ENCODE data around the gene RBM6. TPM values are rescaled to one million over a fixed set of nuclear protein-coding genes. Genes with fewer than 3 reads are reported as not detected.

RBM6 gene
- total and polyA plus RNA-seq, 2 of the 4 experiments (the other 2 are of a cell fraction): 38.5 to 64.6 TPM

DNA sequence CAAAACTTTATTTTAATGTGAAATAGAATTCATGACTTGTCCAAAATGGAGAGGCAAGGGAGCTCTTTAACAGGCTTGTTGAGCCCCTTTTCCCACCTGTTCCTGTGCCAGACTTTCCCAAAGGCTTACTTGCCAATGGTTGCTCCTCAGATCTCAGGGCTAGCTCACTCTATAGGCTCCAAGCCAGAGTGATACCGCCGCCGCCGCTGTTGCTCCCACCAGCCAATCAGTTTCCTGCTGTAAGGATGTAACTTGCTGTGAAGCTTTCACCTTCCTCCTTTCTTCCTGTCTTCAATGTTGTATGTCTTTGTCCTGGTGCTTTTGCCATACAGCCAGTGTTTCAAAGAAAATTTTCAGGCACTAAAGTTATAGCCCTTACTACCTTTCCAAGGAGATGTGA, 107.5 kb downstream of the RBM6 start:
- CTCF ChIA-PET: no interaction called here
- no peak overlapping the region for H3K9ac ChIP-seq (ENCODE audit: low read depth, low read length)
- POLR2A ChIA-PET (ENCODE audit: unreplicated experiment): no interaction called here

More for the DNA sequence above, 107.5 kb downstream of the RBM6 start:
- TF ChIP-seq, protein P1, sequence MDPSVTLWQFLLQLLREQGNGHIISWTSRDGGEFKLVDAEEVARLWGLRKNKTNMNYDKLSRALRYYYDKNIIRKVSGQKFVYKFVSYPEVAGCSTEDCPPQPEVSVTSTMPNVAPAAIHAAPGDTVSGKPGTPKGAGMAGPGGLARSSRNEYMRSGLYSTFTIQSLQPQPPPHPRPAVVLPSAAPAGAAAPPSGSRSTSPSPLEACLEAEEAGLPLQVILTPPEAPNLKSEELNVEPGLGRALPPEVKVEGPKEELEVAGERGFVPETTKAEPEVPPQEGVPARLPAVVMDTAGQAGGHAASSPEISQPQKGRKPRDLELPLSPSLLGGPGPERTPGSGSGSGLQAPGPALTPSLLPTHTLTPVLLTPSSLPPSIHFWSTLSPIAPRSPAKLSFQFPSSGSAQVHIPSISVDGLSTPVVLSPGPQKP (IDR thresholded peaks at IDR 0.05; ENCODE audit: borderline replicate concordance, low read depth, low read length): no peak
- TF ChIP-seq RAD21 (IDR thresholded peaks at IDR 0.05; ENCODE audit: low read length) (no peak), CEBPB (IDR thresholded peaks at IDR 0.05; ENCODE audit: low read depth, low read length) (no peak), RFX5 (IDR thresholded peaks at IDR 0.05; ENCODE audit: low read depth, low read length) (no peak)
- H3K27ac ChIP-seq (ENCODE audit: insufficient read depth, low read length): no peak overlapping the region
- no peaks in the 10 kb centered on the region for H4K20me1 ChIP-seq (ENCODE audit: insufficient read depth, low read length)
- H4K5ac ChIP-seq (ENCODE audit: low read depth, low read length): no peak overlapping the region
- H3K27me3 ChIP-seq (ENCODE audit: control insufficient read depth, insufficient read depth, low read length): no peaks in the 10 kb centered on the region
- no peak overlapping the region for H2BK20ac ChIP-seq (ENCODE audit: low read depth, low read length)
- no peak overlapping the region for H2BK5ac ChIP-seq (ENCODE audit: low read depth, low read length, poor library complexity, severe bottlenecking)
- no peak overlapping the region for H3K18ac ChIP-seq (ENCODE audit: low read depth, low read length)
- H3K14ac ChIP-seq (replicated peaks; ENCODE audit: low read depth, low read length): no peak overlapping the region
- in situ Hi-C loops (cut with MboI; ENCODE audit: low sequenced_read_pairs): no loop called here
- H2AK9ac ChIP-seq (replicated peaks; ENCODE audit: low read depth, low read length, poor library complexity): no peak overlapping the region
- peaks cover 24 to 45% of the 10 kb centered on the region in 2 experiments; a peak in 3 of 4 replicates for H3K79me1 ChIP-seq (ENCODE audit: low read depth in 1 of 2, low read length in 2 of 2)
- H2AFZ ChIP-seq (replicated peaks; ENCODE audit: low read length, poor library complexity): no peak overlapping the region
- peaks cover 14% of the 10 kb centered on the region for H3K36me3 ChIP-seq (ENCODE audit: control insufficient read depth, insufficient read depth, low read length)
- H2AK5ac ChIP-seq (ENCODE audit: low read depth, low read length): no peak overlapping the region
- H3K23ac ChIP-seq (ENCODE audit: low read depth, low read length): no peak overlapping the region
- no peak for ATAC-seq (ENCODE audit: low read depth)
- no peak overlapping the region for H2BK15ac ChIP-seq (ENCODE audit: low read depth, low read length)
- intact Hi-C loops (cut with micrococcal nuclease): no loop called here
- no peak overlapping the region for H2BK120ac ChIP-seq (ENCODE audit: low read depth, low read length)
- dilution Hi-C loops (cut with HindIII; ENCODE audit: low sequenced_read_pairs, unreplicated experiment): no loop called here
- no TSS peak for BruUV-seq (replicated peaks)
- H3K4me2 ChIP-seq (ENCODE audit: low read depth, low read length): no peak overlapping the region
- peaks cover 4% of the 10 kb centered on the region; the same call in 1 of the 2 replicates for H3K9me1 ChIP-seq (ENCODE audit: insufficient read depth, low read length)
- H4K91ac ChIP-seq (ENCODE audit: insufficient read depth, low read depth, low read length): no peak overlapping the region
- no peak overlapping the region for H3K56ac ChIP-seq (ENCODE audit: extremely low read depth, insufficient read depth, low read length)
- no peaks in the 10 kb centered on the region for H3K9me3 ChIP-seq (ENCODE audit: control insufficient read depth, insufficient read depth, low read length)
- no CpG with 5 or more reads among the region's 4 CpGs for WGBS, 2 experiments (ENCODE audit: extremely low coverage in 2 of 2, insufficient read length in 1 of 2)
- peaks cover 7% of the 10 kb centered on the region for H3K4me1 ChIP-seq (ENCODE audit: control insufficient read depth, insufficient read depth, low read length)
- H3K4ac ChIP-seq (ENCODE audit: low read depth, low read length): no peak overlapping the region
- H4K8ac ChIP-seq (ENCODE audit: low read depth in 2 of 2, low read length in 2 of 2): no peak overlapping the region
- no peak for DNase-seq
- no peak overlapping the region for H3K4me3 ChIP-seq (ENCODE audit: insufficient read depth, low read depth, low read length)
